Glutamatergic neuron (in vitro differentiated cells): ENCODE measurements around the gene NETO2. TPM values are rescaled to one million over a fixed set of nuclear protein-coding genes. Genes with fewer than 3 reads are reported as not detected.
"Not testable (repeated sequence)": the region's sequence is repeated elsewhere in the genome, so short reads cannot be mapped to it uniquely, and the experiment has no call there.

Experiments
- DNase-seq: peaks from one replicate; pipeline ENCODE4 v3.0.0; 2022
- H3K27ac Mint-ChIP-seq: one replicate; pipeline ENCODE4 v1.8.0; 2020; ENCODE audit warnings: mild to moderate bottlenecking, mixed read lengths, inconsistent platforms; ENCODE audit not compliant: unreplicated experiment
- H3K27me3 Mint-ChIP-seq: one replicate; pipeline ENCODE4 v1.8.0; 2020; ENCODE audit warnings: mild to moderate bottlenecking, moderate library complexity, mixed read lengths, inconsistent platforms; ENCODE audit not compliant: unreplicated experiment
- H3K36me3 Mint-ChIP-seq: one replicate; pipeline ENCODE4 v1.8.0; 2020; ENCODE audit warnings: mild to moderate bottlenecking, mixed read lengths, inconsistent platforms; ENCODE audit not compliant: unreplicated experiment
- H3K4me1 Mint-ChIP-seq: one replicate; pipeline ENCODE4 v1.8.0; 2020; ENCODE audit warnings: mild to moderate bottlenecking, low read depth, mixed read lengths, inconsistent platforms; ENCODE audit not compliant: unreplicated experiment
- H3K4me3 Mint-ChIP-seq: one replicate; pipeline ENCODE4 v1.8.0; 2020; ENCODE audit warnings: mild to moderate bottlenecking, mixed read lengths, inconsistent platforms; ENCODE audit not compliant: unreplicated experiment
- H3K9me3 Mint-ChIP-seq: one replicate; pipeline ENCODE4 v1.8.0; 2020; ENCODE audit warnings: mild to moderate bottlenecking, moderate library complexity, mixed read lengths, inconsistent platforms; ENCODE audit not compliant: unreplicated experiment
- CTCF ChIP-seq: fragments of 200-600 bp; sonication (generic); IDR thresholded peaks from one replicate; pipeline ENCODE4 v1.5.0; 2021; ENCODE audit not compliant: partially characterized antibody, unreplicated experiment
- total RNA-seq: library from RNA; stranded (reverse); fragmentation: NEBNext Ultra II Directional; extraction: Animal tissue kit (Norgen Biotek cat#: 25700); gene quantifications from one replicate; pipeline ENCODE4 v1.2.1, GENCODE V29; 2021; ENCODE audit not compliant: unreplicated experiment

The NETO2 gene
- total RNA-seq, 1 donor from 2014 or later: 26.3 TPM

GRCh38 chr16:47162670-47163420, 19.1 kb upstream of the NETO2 start:
- TF ChIP-seq CTCF: no peak
- Mint-ChIP-seq H3K27me3 (no peaks in the 10 kb centered on the region), H3K9me3 (no peaks in the 10 kb centered on the region), H3K4me1 (no peaks in the 10 kb centered on the region), H3K27ac (no peak overlapping the region), H3K4me3 (no peak overlapping the region), H3K36me3 (no peaks in the 10 kb centered on the region)
- DNase-seq: no peak

DNA sequence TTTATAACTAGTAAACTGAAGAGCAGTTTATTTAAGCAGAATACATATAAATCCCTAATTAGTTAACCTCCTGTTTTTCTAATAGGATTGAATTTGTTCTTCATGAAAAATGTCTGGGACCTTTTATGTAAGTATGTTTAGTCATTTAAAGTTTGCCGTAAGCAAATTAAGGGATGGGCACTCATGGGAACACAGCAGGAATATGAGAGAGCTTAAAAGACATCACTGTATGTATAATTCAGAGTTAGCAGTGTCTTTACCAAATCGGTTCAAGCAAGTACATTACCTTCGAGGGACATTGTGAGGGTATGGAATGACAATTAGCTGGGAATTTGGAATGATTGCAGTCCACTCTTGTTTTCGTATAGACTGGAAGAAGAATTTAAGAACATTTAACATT, 17.7 kb upstream of the NETO2 start:
- TF ChIP-seq CTCF: no peak
- H3K4me3 Mint-ChIP-seq: no peak overlapping the region
- H3K27ac Mint-ChIP-seq: no peak overlapping the region
- no peak for DNase-seq
- H3K4me1 Mint-ChIP-seq: no peaks in the 10 kb centered on the region
- H3K9me3 Mint-ChIP-seq: no peaks in the 10 kb centered on the region
- H3K36me3 Mint-ChIP-seq: peaks cover 3% of the 10 kb centered on the region
- H3K27me3 Mint-ChIP-seq: no peaks in the 10 kb centered on the region

- Mint-ChIP-seq H3K4me3 (no peak overlapping the region), H3K27ac (no peak overlapping the region), H3K9me3 (no peaks in the 10 kb centered on the region), H3K27me3 (no peaks in the 10 kb centered on the region), H3K4me1 (no peaks in the 10 kb centered on the region), H3K36me3 (peaks cover 5% of the 10 kb centered on the region)
- no peak for DNase-seq
- no peak for TF ChIP-seq CTCF
These were observed 16.7 kb upstream of the NETO2 start for GRCh38 chr16:47160422-47160821.

DNA sequence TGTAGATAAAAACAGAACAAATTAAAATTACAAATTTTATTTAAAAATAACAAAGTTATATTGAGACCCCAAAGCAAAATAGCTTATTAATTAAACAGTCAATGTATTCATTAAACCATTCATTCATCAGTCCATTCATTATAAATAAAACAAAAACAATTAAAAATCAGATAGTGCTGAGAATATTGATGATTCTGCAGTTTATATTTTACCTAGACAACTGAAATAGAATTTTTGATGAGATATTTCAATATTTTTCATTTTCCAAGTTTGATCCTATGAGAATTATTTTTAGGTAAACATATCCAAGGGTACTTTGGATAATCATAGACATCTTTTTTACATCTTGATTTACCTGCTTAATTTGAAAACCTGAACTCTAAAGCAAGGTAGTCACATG, 15.2 kb upstream of the NETO2 start:
- Mint-ChIP-seq H3K4me3 (no peak overlapping the region), H3K9me3 (no peaks in the 10 kb centered on the region), H3K27ac (no peak overlapping the region), H3K4me1 (no peaks in the 10 kb centered on the region), H3K27me3 (no peaks in the 10 kb centered on the region), H3K36me3 (peaks cover 5% of the 10 kb centered on the region)
- TF ChIP-seq CTCF: no peak
- DNase-seq: no peak

DNA sequence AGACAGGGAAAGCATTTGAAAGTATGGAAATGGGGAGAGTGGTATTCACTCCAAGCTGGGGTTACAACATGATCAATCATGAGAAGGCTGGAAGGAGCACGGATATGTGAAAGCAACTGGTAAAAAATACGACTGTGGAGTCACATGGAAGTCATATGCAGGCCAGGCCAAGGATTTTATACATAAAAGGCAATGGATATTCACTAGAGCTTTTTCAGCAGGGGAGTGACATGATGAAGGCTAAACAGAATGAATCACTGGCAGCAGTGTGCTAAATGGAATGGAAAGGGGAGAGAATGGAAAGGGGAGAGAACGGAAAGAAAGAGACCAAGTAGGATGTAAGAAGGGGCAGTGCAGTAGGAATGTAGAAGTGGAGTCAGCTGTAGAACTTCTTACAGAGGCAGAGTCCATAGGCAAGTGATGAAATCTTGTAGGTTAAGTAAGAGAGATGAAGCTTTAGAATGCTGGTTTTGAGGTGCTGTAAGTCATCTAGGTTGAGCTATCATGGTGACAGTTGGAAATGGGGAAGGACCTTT, 13.0 kb upstream of the NETO2 start:
- no peak for TF ChIP-seq CTCF
- Mint-ChIP-seq H3K27me3 (no peaks in the 10 kb centered on the region), H3K27ac (no peak overlapping the region), H3K4me1 (no peaks in the 10 kb centered on the region), H3K9me3 (no peaks in the 10 kb centered on the region), H3K36me3 (peaks cover 20% of the 10 kb centered on the region), H3K4me3 (no peak overlapping the region)
- no peak for DNase-seq

- H3K27ac Mint-ChIP-seq, DNase-seq, H3K4me1 Mint-ChIP-seq, H3K4me3 Mint-ChIP-seq, H3K9me3 Mint-ChIP-seq, H3K27me3 Mint-ChIP-seq: not testable (repeated sequence)
- H3K36me3 Mint-ChIP-seq: peaks cover 24% of the 10 kb centered on the region
These were observed 8.8 kb upstream of the NETO2 start for GRCh38 chr16:47152501-47152900.
